ENCODE data around the gene THOC5. TPM values are rescaled to one million over a fixed set of nuclear protein-coding genes. Genes with fewer than 3 reads are reported as not detected.

Gene THOC5
- total RNA-seq, 4 donors from 2014 or later: 38.6 to 56.1 (median 48.6) TPM

GRCh38 chr22:29481265-29482000 is 72.1 kb downstream of the THOC5 start:
- Histone ChIP-seq H3K4me1 (peaks cover 13 to 40% (median 28%) of the 10 kb centered on the region in 4 donors), H3K27me3 (peaks cover 7 to 56% (median 36%) of the 10 kb centered on the region in 4 donors), H3K4me3 (peak overlapping the region; percentile 30 to 40 (median 37)), H3K36me3 (no peaks in the 10 kb centered on the region), H3K27ac (replicated peaks in 1 of 4) (no peak overlapping the region), H3K9me3 (peaks cover 0 to 4% (median 0%) of the 10 kb centered on the region in 4 donors)
- WGBS: 19% methylated on average over 15 of the region's 15 CpGs
- TF ChIP-seq EP300 (IDR thresholded peaks at IDR 0.05) (no peak), POLR2A (IDR thresholded peaks at IDR 0.05; ENCODE audit: low read depth) (no peak), POLR2AphosphoS5 (IDR thresholded peaks at IDR 0.05) (no peak)
- TF ChIP-seq, protein P1, sequence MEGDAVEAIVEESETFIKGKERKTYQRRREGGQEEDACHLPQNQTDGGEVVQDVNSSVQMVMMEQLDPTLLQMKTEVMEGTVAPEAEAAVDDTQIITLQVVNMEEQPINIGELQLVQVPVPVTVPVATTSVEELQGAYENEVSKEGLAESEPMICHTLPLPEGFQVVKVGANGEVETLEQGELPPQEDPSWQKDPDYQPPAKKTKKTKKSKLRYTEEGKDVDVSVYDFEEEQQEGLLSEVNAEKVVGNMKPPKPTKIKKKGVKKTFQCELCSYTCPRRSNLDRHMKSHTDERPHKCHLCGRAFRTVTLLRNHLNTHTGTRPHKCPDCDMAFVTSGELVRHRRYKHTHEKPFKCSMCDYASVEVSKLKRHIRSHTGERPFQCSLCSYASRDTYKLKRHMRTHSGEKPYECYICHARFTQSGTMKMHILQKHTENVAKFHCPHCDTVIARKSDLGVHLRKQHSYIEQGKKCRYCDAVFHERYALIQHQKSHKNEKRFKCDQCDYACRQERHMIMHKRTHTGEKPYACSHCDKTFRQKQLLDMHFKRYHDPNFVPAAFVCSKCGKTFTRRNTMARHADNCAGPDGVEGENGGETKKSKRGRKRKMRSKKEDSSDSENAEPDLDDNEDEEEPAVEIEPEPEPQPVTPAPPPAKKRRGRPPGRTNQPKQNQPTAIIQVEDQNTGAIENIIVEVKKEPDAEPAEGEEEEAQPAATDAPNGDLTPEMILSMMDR (IDR thresholded peaks at IDR 0.05): no peak
- DNase-seq (ENCODE audit: extremely low spot score): no peak
- intact Hi-C loops (cut with DNase I): no loop called here

DNA sequence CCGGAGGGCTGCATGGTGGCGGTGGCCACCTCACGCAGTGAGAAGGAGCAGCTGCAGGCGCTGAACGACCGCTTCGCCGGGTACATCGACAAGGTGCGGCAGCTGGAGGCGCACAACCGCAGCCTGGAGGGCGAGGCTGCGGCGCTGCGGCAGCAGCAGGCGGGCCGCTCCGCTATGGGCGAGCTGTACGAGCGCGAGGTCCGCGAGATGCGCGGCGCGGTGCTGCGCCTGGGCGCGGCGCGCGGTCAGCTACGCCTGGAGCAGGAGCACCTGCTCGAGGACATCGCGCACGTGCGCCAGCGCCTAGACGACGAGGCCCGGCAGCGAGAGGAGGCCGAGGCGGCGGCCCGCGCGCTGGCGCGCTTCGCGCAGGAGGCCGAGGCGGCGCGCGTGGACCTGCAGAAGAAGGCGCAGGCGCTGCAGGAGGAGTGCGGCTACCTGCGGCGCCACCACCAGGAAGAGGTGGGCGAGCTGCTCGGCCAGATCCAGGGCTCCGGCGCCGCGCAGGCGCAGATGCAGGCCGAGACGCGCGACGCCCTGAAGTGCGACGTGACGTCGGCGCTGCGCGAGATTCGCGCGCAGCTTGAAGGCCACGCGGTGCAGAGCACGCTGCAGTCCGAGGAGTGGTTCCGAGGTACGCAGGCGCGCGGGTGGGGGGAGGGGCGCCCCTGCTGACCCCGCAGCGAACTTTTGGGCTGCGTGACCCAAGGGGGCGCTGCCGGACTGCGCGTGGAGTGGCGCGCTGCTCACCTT is 72.9 kb downstream of the THOC5 start:
- Histone ChIP-seq H3K27ac (replicated peaks in 1 of 4) (no peak overlapping the region), H3K4me1 (peaks cover 13 to 40% (median 28%) of the 10 kb centered on the region in 4 donors), H3K9me3 (peaks cover 0 to 4% (median 0%) of the 10 kb centered on the region in 4 donors), H3K27me3 (peaks cover 7 to 56% (median 36%) of the 10 kb centered on the region in 4 donors), H3K4me3 (peak overlapping the region; percentile 30 to 40 (median 37)), H3K36me3 (no peaks in the 10 kb centered on the region)
- intact Hi-C loops (cut with DNase I): no loop called here
- DNase-seq (ENCODE audit: extremely low spot score): no peak
- TF ChIP-seq POLR2AphosphoS5 (IDR thresholded peaks at IDR 0.05) (no peak), POLR2A (IDR thresholded peaks at IDR 0.05; ENCODE audit: low read depth) (no peak), EP300 (IDR thresholded peaks at IDR 0.05) (no peak)
- TF ChIP-seq, protein P1 (IDR thresholded peaks at IDR 0.05): no peak
- 21% methylated on average over 15 of the region's 107 CpGs for WGBS

DNA sequence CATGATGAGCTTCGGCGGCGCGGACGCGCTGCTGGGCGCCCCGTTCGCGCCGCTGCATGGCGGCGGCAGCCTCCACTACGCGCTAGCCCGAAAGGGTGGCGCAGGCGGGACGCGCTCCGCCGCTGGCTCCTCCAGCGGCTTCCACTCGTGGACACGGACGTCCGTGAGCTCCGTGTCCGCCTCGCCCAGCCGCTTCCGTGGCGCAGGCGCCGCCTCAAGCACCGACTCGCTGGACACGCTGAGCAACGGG is 73.4 kb downstream of the THOC5 start:
- intact Hi-C loops (cut with DNase I): no loop called here
- Histone ChIP-seq H3K27ac (replicated peaks in 1 of 4) (no peak overlapping the region), H3K4me1 (peaks cover 13 to 40% (median 28%) of the 10 kb centered on the region in 4 donors), H3K27me3 (peaks cover 7 to 60% (median 36%) of the 10 kb centered on the region in 4 donors), H3K9me3 (peaks cover 0 to 4% (median 0%) of the 10 kb centered on the region in 4 donors), H3K36me3 (no peaks in the 10 kb centered on the region), H3K4me3 (peak overlapping the region; percentile 30 to 40 (median 37))
- no peak for TF ChIP-seq POLR2AphosphoS5 (IDR thresholded peaks at IDR 0.05)
- TF ChIP-seq, protein P1 (IDR thresholded peaks at IDR 0.05): no peak
- TF ChIP-seq EP300 (IDR thresholded peaks at IDR 0.05): no peak
- TF ChIP-seq POLR2A (IDR thresholded peaks at IDR 0.05; ENCODE audit: low read depth): no peak
- no peak for DNase-seq (ENCODE audit: extremely low spot score)
- no CpG with 5 or more reads among the region's 39 CpGs for WGBS

- intact Hi-C loops (cut with DNase I): no loop called here
- peaks cover 13 to 40% (median 28%) of the 10 kb centered on the region in 4 donors for H3K4me1 ChIP-seq
- H3K36me3 ChIP-seq: no peaks in the 10 kb centered on the region
- peak within 1 kb of the TSS; percentile 30 to 40 (median 37) for H3K4me3 ChIP-seq
- 9% methylated on average over 20 of the region's 48 CpGs for WGBS
- no peak within 1 kb of the TSS for H3K27ac ChIP-seq (replicated peaks in 1 of 4)
- TF ChIP-seq, protein P1 (IDR thresholded peaks at IDR 0.05): no peak
- TF ChIP-seq EP300 (IDR thresholded peaks at IDR 0.05): no peak
- TF ChIP-seq POLR2A (IDR thresholded peaks at IDR 0.05; ENCODE audit: low read depth): no peak
- no peak for TF ChIP-seq POLR2AphosphoS5 (IDR thresholded peaks at IDR 0.05)
- peaks cover 7 to 66% (median 36%) of the 10 kb centered on the region in 4 donors for H3K27me3 ChIP-seq
- DNase-seq (ENCODE audit: extremely low spot score): no peak
- peaks cover 0 to 4% (median 0%) of the 10 kb centered on the region in 4 donors for H3K9me3 ChIP-seq
Observed at GRCh38 chr22:29479417-29480261, 73.9 kb downstream of the THOC5 start, which contains the start of gene NEFH. Gene NEFH (plus strand): TSS chr22:29480218. CDS start chr22:29480263, 45 bp downstream.

Measured in esophagus muscularis mucosa (tissue), 4 donors.